ENCODE measurements around the gene NUDT17. TPM values are rescaled to one million over a fixed set of nuclear protein-coding genes. Genes with fewer than 3 reads are reported as not detected.

Gene NUDT17
- total RNA-seq, 4 donors from 2014 or later: 0.95 to 2.2 (median 1.1) TPM; not detected in 1

GRCh38 chr1:145845144-145845513 lies 301 bp upstream of the NUDT17 start:
- H3K27ac ChIP-seq: peak overlapping the region; percentile 73 to 76 (median 73)
- intact Hi-C loops (cut with DNase I; ENCODE audit: low total_unique reads): loop anchor here (10.0 kb wide), 1 partner anchor 170 kb away; no protein-coding TSS in a partner anchor
- in situ Hi-C loops (cut with MboI; ENCODE audit: low pct_ligation_motif_present in 1 of 4, low pct_unique_long_range_greater_than_20kb in 1 of 4, low sequenced_read_pairs in 3 of 4): no loop called here
- no peaks in the 10 kb centered on the region for H3K9me3 ChIP-seq
- DNase-seq: no peak
- H3K4me3 ChIP-seq: peak overlapping the region; percentile 4 to 56 (median 46)
- no peaks in the 10 kb centered on the region for H3K27me3 ChIP-seq
- 6% methylated on average over 4 of the region's 4 CpGs; no CpG with 5 or more reads in 1 of the 2 donors for WGBS, 2 donors (ENCODE audit: low coverage in 1 of 2)
- peaks cover 0 to 34% (median 14%) of the 10 kb centered on the region in 4 donors for H3K36me3 ChIP-seq
- TF ChIP-seq POLR2AphosphoS5 (IDR thresholded peaks at IDR 0.05) (peak in 1 of 3 donors; percentile 17), POLR2A (IDR thresholded peaks at IDR 0.05) (peak; percentile 17), EP300 (IDR thresholded peaks at IDR 0.05; ENCODE audit: low read depth) (no peak)
- TF ChIP-seq, protein P1, sequence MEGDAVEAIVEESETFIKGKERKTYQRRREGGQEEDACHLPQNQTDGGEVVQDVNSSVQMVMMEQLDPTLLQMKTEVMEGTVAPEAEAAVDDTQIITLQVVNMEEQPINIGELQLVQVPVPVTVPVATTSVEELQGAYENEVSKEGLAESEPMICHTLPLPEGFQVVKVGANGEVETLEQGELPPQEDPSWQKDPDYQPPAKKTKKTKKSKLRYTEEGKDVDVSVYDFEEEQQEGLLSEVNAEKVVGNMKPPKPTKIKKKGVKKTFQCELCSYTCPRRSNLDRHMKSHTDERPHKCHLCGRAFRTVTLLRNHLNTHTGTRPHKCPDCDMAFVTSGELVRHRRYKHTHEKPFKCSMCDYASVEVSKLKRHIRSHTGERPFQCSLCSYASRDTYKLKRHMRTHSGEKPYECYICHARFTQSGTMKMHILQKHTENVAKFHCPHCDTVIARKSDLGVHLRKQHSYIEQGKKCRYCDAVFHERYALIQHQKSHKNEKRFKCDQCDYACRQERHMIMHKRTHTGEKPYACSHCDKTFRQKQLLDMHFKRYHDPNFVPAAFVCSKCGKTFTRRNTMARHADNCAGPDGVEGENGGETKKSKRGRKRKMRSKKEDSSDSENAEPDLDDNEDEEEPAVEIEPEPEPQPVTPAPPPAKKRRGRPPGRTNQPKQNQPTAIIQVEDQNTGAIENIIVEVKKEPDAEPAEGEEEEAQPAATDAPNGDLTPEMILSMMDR (IDR thresholded peaks at IDR 0.05): no peak
- peaks cover 0 to 17% (median 11%) of the 10 kb centered on the region in 4 donors for H3K4me1 ChIP-seq

- H3K36me3 ChIP-seq: peaks cover 0 to 31% (median 13%) of the 10 kb centered on the region in 4 donors
- no peaks in the 10 kb centered on the region for H3K27me3 ChIP-seq
- no peak for DNase-seq
- peak overlapping the region; percentile 73 to 76 (median 73) for H3K27ac ChIP-seq
- peaks cover 0 to 17% (median 11%) of the 10 kb centered on the region in 4 donors for H3K4me1 ChIP-seq
- peak overlapping the region in 3 of 4 donors; percentile 43 to 56 (median 48) for H3K4me3 ChIP-seq
- TF ChIP-seq POLR2AphosphoS5 (IDR thresholded peaks at IDR 0.05): no peak
- TF ChIP-seq, protein P1 (IDR thresholded peaks at IDR 0.05): peak; percentile 47 to 73 (median 63)
- no peak for TF ChIP-seq EP300 (IDR thresholded peaks at IDR 0.05; ENCODE audit: low read depth)
- no peak for TF ChIP-seq POLR2A (IDR thresholded peaks at IDR 0.05)
- intact Hi-C loops (cut with DNase I; ENCODE audit: low total_unique reads) (loop anchor here (10.0 kb wide), 1 partner anchor 169 kb away; no protein-coding TSS in a partner anchor), in situ Hi-C loops (cut with MboI; ENCODE audit: low pct_ligation_motif_present in 1 of 4, low pct_unique_long_range_greater_than_20kb in 1 of 4, low sequenced_read_pairs in 3 of 4) (no loop called here)
- no peaks in the 10 kb centered on the region for H3K9me3 ChIP-seq
- 50% methylated on average over 3 of the region's 3 CpGs; no CpG with 5 or more reads in 1 of the 2 donors for WGBS, 2 donors (ENCODE audit: low coverage in 1 of 2)
Measured at GRCh38 chr1:145846201-145846612, 777 bp downstream of the NUDT17 start.

DNA sequence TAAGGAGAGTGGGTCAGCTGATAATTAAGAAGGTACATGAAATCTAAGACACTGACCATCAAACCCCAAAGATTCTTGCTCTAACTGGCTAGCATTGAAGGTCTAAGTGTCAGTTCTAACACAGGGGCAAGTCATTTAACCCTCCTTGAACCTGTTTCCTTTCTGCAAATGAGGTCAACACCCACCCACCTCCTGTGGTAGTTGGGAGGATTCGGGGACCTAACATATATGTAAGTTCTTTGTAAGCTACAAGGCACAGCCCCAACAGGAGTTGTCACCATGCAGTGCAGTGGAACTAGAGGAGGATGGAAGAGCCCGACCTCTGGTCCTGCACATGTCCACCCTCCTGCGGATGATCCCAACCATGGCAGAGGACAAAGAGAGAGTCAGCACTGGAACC lies 2.4 kb downstream of the NUDT17 start:
- in situ Hi-C loops (cut with MboI; ENCODE audit: low pct_ligation_motif_present in 1 of 4, low pct_unique_long_range_greater_than_20kb in 1 of 4, low sequenced_read_pairs in 3 of 4) (no loop called here), intact Hi-C loops (cut with DNase I; ENCODE audit: low total_unique reads) (loop anchor here (10.0 kb wide), 1 partner anchor 167 kb away; no protein-coding TSS in a partner anchor)
- no peak overlapping the region for H3K27ac ChIP-seq
- H3K36me3 ChIP-seq: peaks cover 0 to 29% (median 9%) of the 10 kb centered on the region in 4 donors
- DNase-seq: no peak
- no peak for TF ChIP-seq EP300 (IDR thresholded peaks at IDR 0.05; ENCODE audit: low read depth)
- TF ChIP-seq, protein P1 (IDR thresholded peaks at IDR 0.05): no peak
- H3K4me1 ChIP-seq: peaks cover 0 to 17% (median 11%) of the 10 kb centered on the region in 4 donors
- no peaks in the 10 kb centered on the region for H3K27me3 ChIP-seq
- H3K4me3 ChIP-seq: no peak overlapping the region
- H3K9me3 ChIP-seq: no peaks in the 10 kb centered on the region
- 84% methylated on average over 3 of the region's 3 CpGs; no CpG with 5 or more reads in 1 of the 2 donors for WGBS, 2 donors (ENCODE audit: low coverage in 1 of 2)

DNA sequence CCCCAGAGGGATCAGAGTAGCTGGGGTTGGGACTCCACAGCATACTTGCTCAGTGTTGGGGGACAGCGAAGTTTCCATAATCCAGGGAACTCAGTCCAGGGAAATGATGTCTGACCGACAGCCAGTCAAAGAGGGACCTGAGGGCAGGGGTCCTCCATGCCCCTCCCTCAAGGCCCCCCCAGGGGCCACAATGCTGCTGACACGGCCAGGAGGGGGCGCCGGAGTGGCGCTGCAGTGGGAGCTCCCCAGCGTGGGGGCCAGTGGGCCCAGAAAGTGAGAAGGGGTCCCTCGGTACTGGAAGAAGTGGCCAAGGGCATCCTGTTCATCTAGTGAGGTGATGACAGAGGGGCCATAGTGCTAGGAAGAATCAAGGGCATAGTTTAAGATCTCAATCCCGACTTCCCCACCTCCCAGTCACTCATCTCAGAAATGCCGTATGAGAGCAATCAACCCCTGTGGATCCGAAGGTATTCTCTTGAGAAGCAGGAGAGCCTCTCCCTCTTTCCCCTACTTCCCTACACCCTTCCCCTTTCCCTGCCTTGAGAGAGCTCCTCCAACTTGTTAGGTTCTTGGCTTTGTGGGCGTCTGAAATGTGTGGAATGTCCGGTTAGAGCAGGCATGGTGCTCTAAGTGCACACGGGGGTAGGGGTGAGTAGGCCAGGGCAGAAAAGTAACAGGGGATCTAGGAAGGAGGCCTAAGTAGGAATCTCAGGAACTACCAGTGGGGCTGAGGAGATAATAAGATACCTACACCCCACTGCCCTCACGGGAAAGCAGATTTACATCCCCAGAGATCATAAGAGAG lies 4.1 kb downstream of the NUDT17 start:
- Histone ChIP-seq H3K36me3 (peaks cover 0 to 29% (median 12%) of the 10 kb centered on the region in 4 donors), H3K27me3 (no peaks in the 10 kb centered on the region), H3K4me1 (peaks cover 0 to 16% (median 11%) of the 10 kb centered on the region in 4 donors), H3K9me3 (no peaks in the 10 kb centered on the region), H3K27ac (peak overlapping the region in 1 of 4 donors; percentile 0), H3K4me3 (no peak overlapping the region)
- 76 to 78% methylated on average over 4 to 15 of the region's 15 CpGs for WGBS, 2 donors (ENCODE audit: low coverage in 1 of 2)
- no peak for DNase-seq
- in situ Hi-C loops (cut with MboI; ENCODE audit: low pct_ligation_motif_present in 1 of 4, low pct_unique_long_range_greater_than_20kb in 1 of 4, low sequenced_read_pairs in 3 of 4) (no loop called here), intact Hi-C loops (cut with DNase I; ENCODE audit: low total_unique reads) (loop anchor here (10.0 kb wide), 1 partner anchor 165 kb away; no protein-coding TSS in a partner anchor)
- no peak for TF ChIP-seq POLR2AphosphoS5 (IDR thresholded peaks at IDR 0.05)
- TF ChIP-seq, protein P1 (IDR thresholded peaks at IDR 0.05): peak in 1 of 5 experiments; percentile 9

Data from transverse colon (tissue), 4 donors.